ENCODE data around the gene ALPG. TPM values are rescaled to one million over a fixed set of nuclear protein-coding genes. Genes with fewer than 3 reads are reported as not detected.

Gene ALPG
- total RNA-seq, 1 experiment from 2014 or later, result 0.10 TPM

GRCh38 chr2:232437195-232437571, 30.5 kb downstream of the ALPG start:
- Histone ChIP-seq H3K9me3 (ENCODE audit: control insufficient read depth in 1 of 2, insufficient read depth in 1 of 2, low read depth in 1 of 2, low read length in 2 of 2) (no peaks in the 10 kb centered on the region), H3K4me1 (ENCODE audit: control insufficient read depth in 1 of 2, insufficient read depth in 2 of 2, low read length in 2 of 2) (peaks cover 0 to 3% of the 10 kb centered on the region in 2 experiments; a peak in 1 of 4 replicates), H3K9ac (ENCODE audit: low read length) (no peak overlapping the region), H3K79me2 (ENCODE audit: insufficient read depth, low read length) (no peaks in the 10 kb centered on the region), H3K27ac (ENCODE audit: low read depth, low read length) (no peak overlapping the region), H3K36me3 (ENCODE audit: control insufficient read depth in 1 of 2, insufficient read depth in 2 of 2, low read length in 2 of 2) (no peaks in the 10 kb centered on the region), H2AFZ (ENCODE audit: low read depth, low read length, poor library complexity, severe bottlenecking) (no peak overlapping the region), H4K20me1 (ENCODE audit: insufficient read depth) (no peaks in the 10 kb centered on the region), H3K4me3 (replicated peaks in 1 of 2; ENCODE audit: low read depth in 1 of 2, low read length in 2 of 2) (no peak overlapping the region), H3K9me2 (ENCODE audit: insufficient read depth) (no peaks in the 10 kb centered on the region), H3K27me3 (ENCODE audit: insufficient read depth, low read length) (no peaks in the 10 kb centered on the region), H3K4me2 (ENCODE audit: low read length) (no peak overlapping the region)
- RAD21 ChIA-PET (ENCODE audit: low non-redundant PET in 1 of 2, low total read pairs in 2 of 2, uncharacterized antibody in 2 of 2, unreplicated experiment in 2 of 2), result no interaction called here
- intact Hi-C loops (cut with micrococcal nuclease), result no loop called here
- TF ChIP-seq CEBPB (IDR thresholded peaks at IDR 0.05; ENCODE audit: low read depth) (no peak), CTCF (IDR thresholded peaks at IDR 0.05 in 2 of 3, conservative IDR thresholded peaks at IDR 0.05 in 1 of 3; ENCODE audit: borderline replicate concordance in 1 of 3, insufficient read depth in 1 of 3, low read depth in 2 of 3, low read length in 2 of 3) (no peak), ZFX (IDR thresholded peaks at IDR 0.05) (no peak), ATF3 (IDR thresholded peaks at IDR 0.05) (no peak), SP1 (IDR thresholded peaks at IDR 0.05; ENCODE audit: low read depth) (no peak), MAX (IDR thresholded peaks at IDR 0.05) (no peak), YY1 (IDR thresholded peaks at IDR 0.05; ENCODE audit: extremely low read depth, insufficient replicate concordance, low read depth, low read length) (no peak), EZH2phosphoT487 (IDR thresholded peaks at IDR 0.05; ENCODE audit: borderline replicate concordance) (no peak), ZNF274 (IDR thresholded peaks at IDR 0.05; ENCODE audit: low read depth, low read length) (no peak), REST (IDR thresholded peaks at IDR 0.05; ENCODE audit: low read depth) (no peak), SRF (IDR thresholded peaks at IDR 0.05; ENCODE audit: low read depth) (no peak), ZBTB33 (IDR thresholded peaks at IDR 0.05; ENCODE audit: extremely low read depth, insufficient replicate concordance, low read length) (no peak), JUND (IDR thresholded peaks at IDR 0.05) (no peak), TCF7L2 (IDR thresholded peaks at IDR 0.05; ENCODE audit: borderline replicate concordance, extremely low read depth, insufficient read depth, insufficient read length) (no peak), EZH2 (IDR thresholded peaks at IDR 0.05) (no peak), RAD21 (IDR thresholded peaks at IDR 0.05; ENCODE audit: low read depth) (no peak), SIN3A (IDR thresholded peaks at IDR 0.05; ENCODE audit: low read depth) (no peak)
- CTCF ChIA-PET, result interaction anchor here (0.6 to 1.4 kb wide), 5 partner anchors 9 to 538 kb away, joined by 3 to 4 read pairs (median 3); no protein-coding TSS in a partner anchor
- POLR2A ChIA-PET, result no interaction called here
- no peak for DNase-seq (ENCODE audit: low read depth, low spot score)
- BruUV-seq (replicated peaks), result no TSS peak
- no peak for ATAC-seq

All from HCT116 (cell line).